Prostate gland (tissue), 2 donors: ENCODE results near the gene VPS45. TPM values are rescaled to one million over a fixed set of nuclear protein-coding genes. Genes with fewer than 3 reads are reported as not detected.

Experiments used
- DNase-seq: peaks from one replicate; pipeline ENCODE4 v3.0.0-alpha.2; 2019; ENCODE audit warnings: low spot score
- H3K27ac ChIP-seq, 2 donors: fragments of 200-600 bp; sonication (generic); 2 replicates each; pipeline ENCODE4 v1.5.1; 2017 to 2019
- H3K27me3 ChIP-seq: fragments of 200-600 bp; sonication (generic); replicated peaks from 2 replicates; pipeline ENCODE4 v1.5.1; 2019; ENCODE audit not compliant: insufficient read depth
- H3K36me3 ChIP-seq, 2 donors: fragments of 200-600 bp; sonication (generic); 1 replicate in 1 of 2; 2 replicates in 1 of 2; pipeline versions ENCODE4 v1.5.1 to v1.8.1; 2017 to 2019
- H3K4me1 ChIP-seq: fragments of 200-600 bp; sonication (generic); replicated peaks from 2 replicates; pipeline ENCODE4 v1.5.1; 2019
- H3K4me3 ChIP-seq, 2 donors: fragments of 200-600 bp; sonication (generic); 2 replicates each; pipeline ENCODE4 v1.5.1; 2017 to 2019
- H3K9me3 ChIP-seq: fragments of 200-600 bp; sonication (generic); 2 replicates; pipeline ENCODE4 v1.5.1; 2017
- CTCF ChIP-seq, 4 experiments: fragments of 200-600 bp in 2 of 4; fragments of 450-650 bp in 2 of 4; sonication (generic) in 2 of 4; IDR thresholded peaks; 1 replicate in 3 of 4; 2 replicates in 1 of 4; pipeline ENCODE4 v1.5.1; 2016 to 2019; ENCODE audit warnings: antibody characterized with exemption in 4 of 4, mild to moderate bottlenecking in 2 of 4, moderate library complexity in 2 of 4
- POLR2A ChIP-seq: fragments of 450-650 bp; IDR thresholded peaks from one replicate; pipeline ENCODE4 v1.6.1; 2016; ENCODE audit warnings: antibody characterized with exemption, mild to moderate bottlenecking
- POLR2AphosphoS5 ChIP-seq: sonication (generic); formaldehyde crosslinking; IDR thresholded peaks from one replicate; pipeline ENCODE4 v1.6.1; 2017; ENCODE audit warnings: antibody characterized with exemption
- WGBS: methylation state at CpG from one replicate; pipeline ENCODE4 v1.1.5; 2018; 5-methylcytosine and 5-hydroxymethylcytosine counted together
- intact Hi-C: fragments of 100-400 bp; cut with DNase I; formaldehyde crosslinking; loops from one replicate; pipeline ENCODE4 v1.14.2; 2022
- total RNA-seq, 2 donors: library from RNA; depleted of rRNA; stranded (reverse); fragments of >200 nt; gene quantifications; one replicate each; pipeline ENCODE4 v1.1.0, GENCODE V29; 2016

Gene VPS45
- total RNA-seq, 2 donors from 2014 or later, result 29.6 to 33.3 TPM

- Histone ChIP-seq H3K36me3 (no peaks in the 10 kb centered on the region), H3K4me1 (no peaks in the 10 kb centered on the region), H3K9me3 (no peaks in the 10 kb centered on the region), H3K4me3 (no peak overlapping the region), H3K27ac (no peak overlapping the region), H3K27me3 (no peaks in the 10 kb centered on the region)
- no peak for TF ChIP-seq CTCF (IDR thresholded peaks at IDR 0.05)
- TF ChIP-seq POLR2A, result no peak
- TF ChIP-seq POLR2AphosphoS5, result no peak
- intact Hi-C loops, result no loop called here
- WGBS, result 97% methylated on average over 2 of the region's 2 CpGs
- no peak for DNase-seq
These were observed 19.8 kb downstream of the VPS45 start for GRCh38 chr1:150087415-150087814.

DNA sequence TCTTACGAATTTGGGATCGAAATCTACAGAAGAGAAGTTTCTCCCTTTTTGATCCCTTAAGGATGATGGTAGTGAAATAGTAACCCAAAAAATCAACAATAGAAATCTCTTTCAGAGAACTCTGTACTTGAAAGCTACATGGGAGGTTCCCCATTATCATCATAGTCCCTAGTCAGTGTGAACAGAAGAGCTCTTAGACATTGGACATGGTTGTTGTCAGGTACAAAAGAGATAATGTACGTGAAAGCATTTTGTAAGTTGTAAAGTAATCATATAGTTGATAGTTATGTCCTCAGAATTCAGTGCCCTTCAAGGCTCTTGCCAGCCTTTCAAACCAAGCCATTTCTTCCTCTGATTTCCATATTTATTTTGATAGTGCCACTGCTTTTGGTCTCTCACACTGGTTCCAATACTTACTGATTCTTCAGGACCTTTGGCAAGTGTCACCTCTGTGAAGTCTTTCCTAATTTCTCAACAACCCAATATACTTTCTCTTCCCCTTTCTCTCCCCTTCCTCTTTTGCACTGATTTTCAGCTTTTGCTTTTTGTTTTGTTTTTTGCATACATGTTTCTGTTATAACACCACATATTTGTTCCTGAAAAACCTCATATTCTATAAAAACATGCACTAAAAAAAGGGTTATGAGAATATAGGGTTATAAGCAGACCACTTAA, 22.4 kb downstream of the VPS45 start:
- no peak overlapping the region for H3K4me3 ChIP-seq
- H3K4me1 ChIP-seq, result no peaks in the 10 kb centered on the region
- no peak for DNase-seq
- H3K27me3 ChIP-seq, result no peaks in the 10 kb centered on the region
- H3K36me3 ChIP-seq, result no peaks in the 10 kb centered on the region
- 93% methylated on average over 3 of the region's 3 CpGs for WGBS
- H3K9me3 ChIP-seq, result no peaks in the 10 kb centered on the region
- H3K27ac ChIP-seq, result no peak overlapping the region
- intact Hi-C loops, result no loop called here
- TF ChIP-seq CTCF (IDR thresholded peaks at IDR 0.05) (no peak), POLR2A (no peak), POLR2AphosphoS5 (no peak)

DNA sequence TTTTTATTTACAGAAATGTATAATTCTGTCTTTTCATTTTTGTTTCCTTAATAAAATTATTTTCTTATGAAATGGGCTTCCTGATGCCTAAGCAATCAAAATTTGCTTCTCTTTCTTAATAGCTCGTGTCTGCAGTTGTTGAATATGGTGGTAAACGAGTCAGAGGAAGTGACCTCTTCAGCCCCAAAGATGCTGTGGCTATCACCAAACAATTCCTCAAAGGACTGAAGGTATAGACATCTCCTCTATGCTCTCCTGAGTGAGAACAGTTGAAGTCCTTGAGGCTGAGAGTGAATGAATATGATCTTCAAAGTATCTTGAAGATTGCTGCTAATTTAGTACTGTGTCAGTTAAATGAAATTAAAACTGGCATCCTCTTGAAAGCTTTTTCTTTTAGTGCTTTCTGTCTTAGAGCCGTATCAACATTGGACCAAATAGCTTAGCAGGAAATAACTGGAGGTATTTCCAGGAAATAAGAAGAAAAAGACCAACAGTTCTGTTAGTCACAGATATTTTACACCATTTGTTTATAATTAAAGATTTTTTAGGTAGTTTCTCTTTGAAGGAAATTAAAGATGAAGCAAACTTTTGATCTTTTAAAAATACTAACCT, 24.7 kb downstream of the VPS45 start:
- Histone ChIP-seq H3K27ac (no peak overlapping the region), H3K27me3 (no peaks in the 10 kb centered on the region), H3K9me3 (no peaks in the 10 kb centered on the region), H3K4me3 (no peak overlapping the region), H3K4me1 (no peaks in the 10 kb centered on the region), H3K36me3 (no peaks in the 10 kb centered on the region)
- no peak for DNase-seq
- intact Hi-C loops, result no loop called here
- 86% methylated on average over 3 of the region's 3 CpGs for WGBS
- TF ChIP-seq POLR2AphosphoS5, result no peak
- TF ChIP-seq CTCF (IDR thresholded peaks at IDR 0.05), result no peak
- no peak for TF ChIP-seq POLR2A

- Histone ChIP-seq H3K9me3 (no peaks in the 10 kb centered on the region), H3K4me3 (no peak overlapping the region), H3K36me3 (no peaks in the 10 kb centered on the region), H3K27me3 (no peaks in the 10 kb centered on the region), H3K27ac (no peak overlapping the region), H3K4me1 (no peaks in the 10 kb centered on the region)
- no peak for DNase-seq
- intact Hi-C loops, result no loop called here
- TF ChIP-seq CTCF (IDR thresholded peaks at IDR 0.05), result no peak
- no peak for TF ChIP-seq POLR2A
- TF ChIP-seq POLR2AphosphoS5, result no peak
- 81% methylated on average over 1 of the region's 1 CpG for WGBS
These were observed 26.2 kb downstream of the VPS45 start for GRCh38 chr1:150093805-150094204.

DNA sequence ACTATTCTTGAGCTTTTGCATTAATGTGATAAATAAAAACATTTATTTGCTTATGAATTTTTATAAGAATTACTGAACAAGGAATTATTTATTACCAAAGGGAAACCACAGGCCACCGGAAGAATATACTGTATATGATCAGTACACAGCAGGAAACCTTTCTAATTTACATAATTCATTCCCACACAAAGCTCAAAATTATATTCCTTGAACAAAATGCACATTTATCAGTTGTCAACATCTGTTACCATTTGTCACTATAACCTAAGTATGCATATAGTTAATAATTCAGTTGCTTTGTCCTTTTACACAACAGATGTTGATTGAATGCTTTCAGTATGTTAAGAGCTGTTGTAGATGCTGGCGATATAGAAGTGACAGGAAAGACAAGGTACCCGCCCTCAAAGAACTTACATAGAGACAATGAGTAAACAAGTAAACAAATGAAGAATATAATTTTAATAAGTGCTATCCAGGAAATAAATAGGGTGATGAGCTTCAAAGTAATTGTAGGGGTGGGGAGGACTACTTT, 27.2 kb downstream of the VPS45 start:
- WGBS, result 92% methylated on average over 3 of the region's 3 CpGs
- no peaks in the 10 kb centered on the region for H3K9me3 ChIP-seq
- H3K36me3 ChIP-seq, result no peaks in the 10 kb centered on the region
- intact Hi-C loops, result no loop called here
- H3K4me1 ChIP-seq, result no peaks in the 10 kb centered on the region
- no peak overlapping the region for H3K4me3 ChIP-seq
- no peak for DNase-seq
- TF ChIP-seq POLR2AphosphoS5, result no peak
- TF ChIP-seq POLR2A, result no peak
- no peak for TF ChIP-seq CTCF (IDR thresholded peaks at IDR 0.05)
- no peaks in the 10 kb centered on the region for H3K27me3 ChIP-seq
- no peak overlapping the region for H3K27ac ChIP-seq
